GM21723 (cell line): ENCODE data around the gene DHRS1.

Source experiments
- ATAC-seq: cut with Tn5 transposase; IDR thresholded peaks from one replicate; pipeline ENCODE4 v1.9.1; 2021; ENCODE audit warnings: mild to moderate bottlenecking, moderate library complexity; ENCODE audit not compliant: unreplicated experiment

Gene DHRS1

GRCh38 chr14:24268225-24268624 lies 31.4 kb downstream of the DHRS1 start:
- ATAC-seq = no peak

GRCh38 chr14:24267516-24267915 lies 32.1 kb downstream of the DHRS1 start:
- no peak for ATAC-seq

- no peak for ATAC-seq
Observed at GRCh38 chr14:24266344-24267244, 33.0 kb downstream of the DHRS1 start.

GRCh38 chr14:24264298-24264697 lies 35.3 kb downstream of the DHRS1 start:
- no peak for ATAC-seq

- ATAC-seq = no peak
Observed at GRCh38 chr14:24263848-24264247, 35.7 kb downstream of the DHRS1 start.

GRCh38 chr14:24262821-24263733 lies 36.5 kb downstream of the DHRS1 start, which contains the start of gene TGM1:
TGM1 (minus strand) TSS chr14:24263177; CDS start chr14:24262352, 825 bp downstream.
- no peak for ATAC-seq

GRCh38 chr14:24261969-24262327 lies 37.6 kb downstream of the DHRS1 start:
- ATAC-seq = no peak

- no peak for ATAC-seq
Observed at GRCh38 chr14:24261256-24261968, 38.2 kb downstream of the DHRS1 start.

- no peak for ATAC-seq
Observed at GRCh38 chr14:24260780-24261157, 38.8 kb downstream of the DHRS1 start.

GRCh38 chr14:24260026-24260779 lies 39.4 kb downstream of the DHRS1 start:
- no peak for ATAC-seq

GRCh38 chr14:24259282-24260025 lies 40.1 kb downstream of the DHRS1 start:
- no peak for ATAC-seq

- no peak for ATAC-seq
Observed at GRCh38 chr14:24258548-24259265, 40.9 kb downstream of the DHRS1 start.

GRCh38 chr14:24258119-24258518 lies 41.5 kb downstream of the DHRS1 start:
- ATAC-seq = no peak

GRCh38 chr14:24256960-24257359 lies 42.6 kb downstream of the DHRS1 start:
- no peak for ATAC-seq

- ATAC-seq = no peak
Observed at GRCh38 chr14:24255931-24256711, 43.5 kb downstream of the DHRS1 start.

- ATAC-seq = no peak
Observed at GRCh38 chr14:24255438-24255837, 44.1 kb downstream of the DHRS1 start.

- ATAC-seq = no peak
Observed at GRCh38 chr14:24254630-24255392, 44.8 kb downstream of the DHRS1 start.
